Limb (tissue), 2 donors: ENCODE data around the gene PIK3R6.
"Not testable (repeated sequence)": the region's sequence is repeated elsewhere in the genome, so short reads cannot be mapped to it uniquely, and the experiment has no call there.

ENCODE experiments used
- DNase-seq, 2 donors: peaks; one replicate each; pipeline ENCODE4 v3.0.0-alpha.2; 2016; ENCODE audit errors: extremely low spot score in 2 of 2

PIK3R6 gene

DNA sequence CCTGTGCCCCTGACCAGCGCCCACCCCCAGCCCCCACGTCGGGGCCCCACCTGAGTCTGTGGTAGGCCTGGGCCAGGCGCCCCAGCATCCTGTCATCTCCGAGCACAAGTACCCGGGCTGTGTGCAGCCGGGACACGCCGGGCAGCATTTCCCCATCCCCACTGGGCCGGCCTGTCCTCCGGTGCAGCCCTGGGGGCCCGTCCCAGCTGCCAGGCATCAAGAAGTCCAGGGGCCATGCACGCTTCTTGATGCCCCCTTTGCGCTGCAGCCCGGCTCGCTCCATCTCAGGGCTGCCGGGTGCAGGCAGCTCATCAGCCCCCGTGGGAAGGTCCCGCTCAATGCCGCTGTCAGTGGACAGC is 39.0 kb downstream of the PIK3R6 start:
- DNase-seq, result no peak

DNA sequence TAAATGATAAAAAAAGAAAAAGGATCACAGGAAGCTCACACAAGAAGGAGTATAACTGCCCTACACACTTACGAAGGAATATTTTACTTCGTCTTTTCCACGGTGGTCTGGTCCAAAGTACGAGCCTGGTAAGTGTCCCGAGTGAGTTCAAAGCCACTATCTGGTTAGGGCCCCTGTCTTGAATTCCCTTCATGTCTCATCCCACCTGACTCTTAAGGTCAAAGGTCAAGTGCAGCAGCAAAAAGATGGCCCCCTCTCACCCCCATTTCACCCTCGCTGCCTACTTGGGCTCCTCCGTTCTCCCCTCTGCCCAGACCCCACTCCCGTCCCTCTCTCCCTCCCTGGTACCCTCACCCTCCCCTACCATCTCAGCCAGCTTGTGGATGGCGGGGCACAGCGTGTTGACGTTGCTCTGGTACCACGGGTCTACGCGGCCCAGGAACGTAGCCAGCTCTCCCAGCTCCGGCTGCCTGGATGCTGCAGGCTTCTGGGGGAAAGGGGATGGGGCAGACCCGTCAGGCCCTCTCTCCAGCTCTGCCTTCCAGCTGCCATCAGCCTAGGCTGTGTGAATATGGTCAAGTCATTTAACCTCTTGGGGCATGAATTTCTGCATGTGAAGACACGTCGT is 40.6 kb downstream of the PIK3R6 start:
- no peak for DNase-seq

DNA sequence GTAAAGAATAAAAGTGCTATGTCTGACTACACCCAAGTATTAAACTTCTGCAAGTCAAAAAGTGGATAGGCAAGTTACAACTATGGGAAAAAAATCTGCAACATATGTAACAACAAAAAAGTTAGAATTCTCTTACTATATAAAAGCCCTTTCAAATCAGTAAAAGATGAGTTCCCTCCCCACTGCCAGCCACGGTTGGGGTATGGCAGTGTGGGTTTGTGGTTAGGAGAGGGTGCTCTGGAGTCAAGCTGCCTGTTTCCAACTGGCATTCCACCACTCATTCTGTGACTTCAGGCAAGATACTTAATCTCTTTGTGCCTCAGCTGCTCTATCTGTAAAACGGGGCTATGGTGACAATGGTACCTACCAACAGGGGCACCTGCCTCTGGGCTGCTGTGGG is 41.7 kb downstream of the PIK3R6 start:
- no peak for DNase-seq

DNA sequence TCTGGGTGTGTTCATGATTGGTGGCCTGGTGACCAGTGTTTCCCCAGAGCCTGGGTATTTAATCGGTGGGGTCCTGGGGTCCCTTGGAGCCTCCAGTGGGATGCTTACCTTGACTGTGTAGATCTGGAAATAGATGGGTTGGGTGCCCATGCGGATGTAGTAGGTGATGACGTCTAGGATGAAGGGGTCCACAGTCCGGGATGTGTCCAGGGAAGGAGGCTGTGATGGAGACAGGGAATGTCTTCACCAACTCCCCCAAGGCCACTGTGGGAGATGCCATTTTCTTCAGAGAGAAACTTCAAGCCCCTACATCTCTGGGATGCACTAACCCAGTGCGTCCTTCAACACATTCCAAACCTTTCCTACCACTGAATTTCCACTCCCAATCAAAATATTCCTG is 44.2 kb downstream of the PIK3R6 start:
- DNase-seq, result no peak

DNA sequence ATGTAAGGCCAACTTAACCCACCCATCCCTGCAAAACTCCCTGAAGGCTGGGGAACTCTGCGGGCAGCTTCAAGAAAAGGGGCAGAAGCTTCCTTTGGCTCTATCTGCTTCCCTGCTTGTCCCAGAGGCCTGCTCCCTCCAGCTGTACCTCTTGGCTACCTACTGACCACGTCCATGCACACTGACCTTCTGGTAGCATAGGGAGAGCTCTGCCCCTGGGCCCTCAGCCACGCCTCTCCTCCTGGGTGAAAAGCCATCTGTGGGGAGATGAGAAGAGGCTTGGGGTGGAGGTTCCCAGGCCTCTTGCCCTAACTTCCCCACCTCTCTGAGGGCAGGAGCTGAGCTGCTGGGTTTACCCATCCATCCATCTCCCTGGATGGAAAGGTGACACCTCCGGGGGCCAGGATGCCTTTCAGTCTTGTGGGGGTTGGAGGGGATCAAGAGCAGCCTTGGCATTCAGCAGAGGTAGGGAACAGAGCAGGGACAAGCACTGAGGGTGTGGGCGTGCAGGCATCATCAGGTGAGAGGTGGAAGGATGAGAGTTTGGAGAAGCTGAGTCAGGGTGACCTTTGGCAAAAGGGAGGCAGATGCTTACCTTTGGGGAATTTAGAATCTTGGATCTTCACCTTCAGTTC is 45.0 kb downstream of the PIK3R6 start:
- DNase-seq, result no peak

DNA sequence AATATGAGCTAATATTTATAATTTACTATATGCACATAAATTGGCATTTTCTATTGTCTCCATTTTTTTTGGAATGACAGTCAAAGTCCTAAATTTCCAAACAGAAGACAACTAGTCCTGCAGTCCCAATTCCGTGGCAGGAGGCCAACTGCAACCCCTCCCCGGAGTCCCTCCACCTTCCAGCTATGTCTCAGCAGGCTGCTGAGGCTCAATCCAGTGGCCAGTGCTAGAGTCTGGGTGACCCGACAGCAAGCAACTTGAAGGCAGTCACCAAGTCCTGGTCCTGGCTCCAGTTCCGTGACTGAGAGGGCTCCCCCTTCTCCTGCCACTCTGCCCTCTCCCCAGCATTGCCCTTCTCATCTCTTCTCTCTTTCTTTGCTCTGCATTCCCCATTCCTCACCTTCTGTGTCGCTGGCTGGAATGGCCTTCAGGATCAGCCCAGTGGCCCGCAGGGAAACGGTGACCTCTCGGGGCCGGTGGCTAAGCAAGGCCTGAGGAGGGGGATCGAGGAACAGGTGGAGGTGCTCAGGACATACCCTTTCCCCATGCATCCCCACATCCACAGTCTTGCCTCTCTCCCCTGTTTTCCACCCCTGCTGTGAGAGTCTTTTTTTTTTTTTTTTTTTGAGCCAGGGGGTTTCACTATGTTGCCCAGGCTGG is 45.9 kb downstream of the PIK3R6 start:
- DNase-seq, result no peak

DNA sequence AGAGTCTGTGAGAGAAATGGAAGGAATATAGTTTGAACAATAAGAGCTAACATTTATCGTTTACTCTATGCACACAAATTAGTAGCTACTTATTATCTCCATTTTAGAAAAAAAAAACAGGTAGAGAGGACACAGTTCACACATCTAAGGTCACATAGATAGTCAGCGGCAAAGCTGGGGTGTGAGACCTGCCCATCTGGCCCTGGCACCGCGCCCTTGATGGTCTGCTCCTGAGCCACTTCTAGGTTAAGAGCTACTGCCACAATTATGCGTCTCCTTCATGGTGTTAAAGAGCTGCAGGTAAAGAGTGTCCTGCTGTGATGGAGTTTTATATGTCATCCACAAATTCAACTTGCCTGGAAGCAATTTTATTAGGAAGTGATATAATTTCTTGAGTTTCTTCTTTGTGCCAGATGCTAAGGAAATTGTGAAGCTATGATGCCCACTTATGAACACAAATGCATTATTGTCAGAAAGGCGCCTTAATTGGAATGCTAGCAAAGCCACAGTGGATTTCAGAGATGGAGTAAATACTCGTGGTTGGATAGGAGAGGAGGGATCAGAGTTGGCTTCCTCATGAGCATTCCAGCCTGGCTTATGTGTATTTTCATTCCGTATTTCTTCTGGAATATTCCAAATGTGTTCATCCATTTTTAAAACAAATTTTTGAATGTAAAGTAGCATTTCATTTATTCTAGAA is 47.0 kb downstream of the PIK3R6 start:
- DNase-seq, result no peak

DNA sequence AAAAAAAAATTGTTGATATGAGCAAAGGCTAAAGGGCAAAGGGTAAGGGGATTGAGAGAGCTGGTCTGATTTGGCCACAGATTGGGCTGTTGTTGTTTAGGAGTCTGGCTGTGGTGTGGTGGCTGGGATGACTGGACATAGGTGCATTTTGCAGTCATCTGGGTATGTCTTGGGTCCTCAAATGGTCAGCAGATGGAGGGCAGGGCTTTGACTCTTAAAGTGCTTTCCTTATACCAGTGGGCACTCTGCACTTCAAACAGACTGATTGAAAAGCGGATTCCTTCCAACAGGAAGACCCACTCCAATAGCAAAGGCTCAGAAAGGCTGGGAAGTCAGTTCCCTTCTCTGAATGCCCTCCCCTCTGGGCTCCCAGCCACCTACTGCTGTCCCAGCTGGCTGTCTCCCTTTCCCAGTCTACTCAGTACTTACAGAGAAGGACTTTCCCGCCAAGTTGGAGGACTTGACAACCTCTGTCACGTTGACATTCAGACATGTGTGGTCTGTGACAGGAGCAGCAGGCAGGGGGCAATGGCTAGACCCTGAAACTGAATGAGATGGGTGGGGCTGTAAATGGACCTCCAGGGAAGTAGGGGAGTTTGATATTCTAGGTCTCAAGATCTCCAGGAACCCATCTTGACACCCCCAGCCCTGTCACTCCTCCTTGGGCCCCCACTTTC is 48.7 kb downstream of the PIK3R6 start:
- no peak for DNase-seq

DNA sequence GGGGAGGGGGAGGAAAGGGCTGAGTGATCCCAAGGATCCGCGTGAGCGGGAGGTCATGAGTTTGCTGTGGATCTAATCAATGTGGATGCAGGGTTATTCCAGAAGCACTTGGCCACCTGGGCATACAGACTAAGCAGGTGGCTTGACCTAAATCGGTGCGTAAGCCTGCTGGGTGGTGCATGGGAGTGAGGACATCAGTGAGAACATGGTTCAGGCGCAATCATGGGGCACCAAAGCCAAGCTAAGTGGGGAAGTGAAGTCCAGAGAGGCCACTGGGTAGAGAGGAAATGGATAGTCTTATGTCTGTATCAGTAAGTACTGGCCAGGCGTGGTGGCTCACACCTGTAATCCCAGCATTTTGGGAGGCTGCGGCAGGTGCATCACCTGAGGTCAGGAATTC is 49.4 kb downstream of the PIK3R6 start:
- no peak for DNase-seq

DNA sequence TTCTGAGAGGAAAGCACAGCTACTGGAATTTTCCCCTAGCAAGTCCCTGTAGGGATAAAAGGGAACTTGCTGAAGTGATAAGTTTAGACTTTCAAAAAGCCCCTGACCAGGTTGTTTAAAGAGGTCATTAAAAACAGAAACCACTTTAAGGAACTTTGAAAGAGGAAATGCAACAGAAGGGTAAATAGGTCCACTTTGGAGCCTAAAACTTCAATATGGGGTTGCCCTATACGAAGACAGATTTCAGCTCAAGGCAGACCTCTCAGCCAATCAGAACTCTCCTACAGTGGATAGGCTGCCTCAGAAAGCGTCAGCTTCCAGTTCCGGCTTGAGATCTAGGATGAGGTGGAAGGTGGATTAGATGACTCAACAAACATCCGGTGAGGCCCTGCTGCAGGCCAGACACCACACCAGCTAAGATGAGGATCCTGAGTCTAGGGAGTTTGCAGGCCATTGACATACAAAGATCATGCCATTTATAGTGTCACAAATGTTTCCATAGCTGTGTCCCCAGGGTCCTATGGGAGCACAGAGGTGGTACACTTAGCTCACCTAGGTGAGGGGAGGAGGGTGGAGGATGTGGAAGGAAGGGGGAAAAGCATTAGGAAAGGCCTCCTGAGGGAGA is 60.4 kb downstream of the PIK3R6 start:
- DNase-seq, result no peak

DNA sequence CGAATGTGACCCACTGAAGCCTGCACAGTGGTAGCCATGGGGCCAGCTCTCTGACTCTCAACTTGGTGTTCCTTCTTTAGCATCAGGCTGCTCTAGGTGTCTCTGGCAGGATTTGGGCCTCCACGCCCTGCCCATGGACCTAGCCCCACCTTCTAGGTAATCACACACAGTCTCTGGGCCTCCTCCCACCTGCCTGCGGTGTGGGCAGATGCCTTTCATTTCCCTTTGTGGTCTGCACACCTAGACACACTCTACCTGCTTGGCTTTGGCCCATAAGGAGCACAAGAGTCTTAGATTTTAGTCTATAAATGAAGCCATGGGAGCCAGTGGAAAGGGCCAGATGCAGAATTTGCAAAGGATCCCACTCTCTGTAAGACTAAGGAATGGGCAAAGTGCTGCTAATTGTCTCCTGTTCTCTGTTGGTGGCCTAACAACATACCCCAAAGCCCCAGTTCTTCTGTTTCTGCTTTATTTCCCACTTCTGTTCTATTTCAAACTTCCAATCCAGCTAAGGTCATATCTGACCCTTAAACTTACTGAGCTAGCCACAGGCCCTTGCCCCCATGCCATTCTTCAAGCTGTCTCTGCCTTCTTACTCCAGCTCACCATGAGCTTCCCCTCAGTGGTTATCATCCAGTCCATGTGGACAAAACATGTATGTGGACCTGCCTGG is 61.1 kb downstream of the PIK3R6 start:
- DNase-seq, result no peak

DNA sequence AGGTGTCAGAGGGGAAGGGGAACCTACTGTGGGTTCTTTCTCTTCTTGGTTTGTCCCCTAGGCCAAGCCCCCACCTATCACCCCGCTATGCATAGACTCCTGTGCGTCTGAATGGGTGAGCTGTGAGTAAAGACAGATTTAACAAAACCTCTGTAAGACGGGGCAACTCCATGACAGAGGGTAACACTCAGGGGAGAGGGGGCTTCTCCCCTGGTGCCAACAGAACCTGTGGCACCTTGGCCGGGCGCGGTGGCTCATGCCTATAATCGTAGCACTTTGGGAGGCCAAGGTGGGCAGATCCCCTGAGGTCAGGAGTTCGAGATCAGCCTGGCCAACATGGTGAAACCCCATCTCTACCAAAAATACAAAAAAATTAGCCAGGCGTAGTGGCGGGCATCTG is 62.1 kb downstream of the PIK3R6 start:
- DNase-seq, result not testable (repeated sequence)

DNA sequence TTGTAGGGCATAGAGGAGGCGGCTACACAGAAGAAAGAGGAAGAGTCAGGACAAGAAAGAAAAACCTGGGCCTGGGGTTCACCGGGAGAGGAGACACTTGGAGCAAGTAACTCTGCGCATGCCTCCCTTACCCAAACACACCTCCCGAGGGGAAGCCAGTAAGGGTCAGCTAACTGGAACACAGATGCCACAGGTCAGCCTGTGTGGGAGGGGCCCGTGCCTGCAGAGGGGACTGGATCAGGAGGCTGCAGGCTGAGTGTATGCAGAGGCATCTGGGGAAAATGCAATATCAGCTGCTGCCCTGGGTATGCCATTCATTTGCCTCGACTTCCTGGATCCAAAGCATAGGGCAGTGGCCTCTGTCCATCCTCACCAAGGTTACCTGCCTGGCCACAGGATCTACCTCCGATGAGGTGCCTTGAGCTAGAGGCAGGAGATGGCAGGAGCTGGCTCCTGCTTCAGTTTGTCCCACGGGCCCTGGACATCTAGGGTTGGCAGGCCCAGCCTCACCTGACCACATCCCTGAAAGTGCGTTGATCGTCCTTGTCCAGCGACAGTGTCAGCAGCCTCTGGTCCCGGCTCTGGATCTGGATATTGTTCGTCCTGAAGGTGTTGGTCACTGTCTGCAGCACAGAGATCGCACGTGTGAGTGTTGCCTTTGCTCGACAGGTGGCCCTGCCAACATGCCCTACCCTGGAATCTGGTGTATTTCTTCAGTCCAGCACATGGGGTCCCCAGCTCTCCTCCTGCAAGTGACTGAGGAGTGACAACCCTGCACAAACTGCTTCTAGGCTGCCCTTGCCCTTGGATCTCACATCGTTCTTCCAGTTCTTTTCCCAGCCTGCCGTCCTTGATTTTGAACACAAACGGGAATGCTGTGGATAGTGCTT is 63.7 kb downstream of the PIK3R6 start:
- DNase-seq, result no peak

DNA sequence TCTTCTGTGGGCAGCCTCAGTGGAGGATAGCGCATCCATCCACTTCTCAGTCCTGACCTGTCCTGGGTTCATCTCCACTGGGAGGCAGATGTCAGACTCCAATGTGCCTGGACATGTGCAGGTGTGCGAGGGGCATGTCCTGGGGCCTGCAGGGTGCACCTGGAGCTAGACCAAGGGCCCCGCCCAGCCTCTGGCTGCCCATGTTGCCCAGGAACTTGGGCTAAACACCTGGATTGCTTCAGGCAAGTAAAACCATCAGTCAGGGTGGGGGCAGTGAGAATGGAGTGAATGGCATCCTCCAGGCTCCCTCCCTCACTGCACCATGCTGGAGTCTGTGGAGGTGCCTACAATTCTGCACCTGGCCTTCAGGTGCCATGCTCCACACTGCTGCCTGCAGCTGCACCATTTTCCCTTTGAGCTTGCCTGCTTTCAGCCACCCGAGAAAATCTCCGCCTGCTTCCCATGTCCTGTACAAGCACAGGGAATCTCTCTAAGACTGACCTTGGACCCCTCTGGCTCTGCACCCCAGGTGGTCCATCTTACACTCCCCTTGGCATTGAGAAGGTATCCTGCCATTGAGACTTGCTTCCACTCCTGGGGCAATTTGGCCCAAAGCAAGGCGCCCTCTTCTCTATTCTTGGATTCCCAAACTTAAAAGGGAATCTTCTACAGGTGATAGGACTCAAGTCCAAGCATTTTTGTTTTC is 66.2 kb downstream of the PIK3R6 start:
- DNase-seq, result no peak

DNA sequence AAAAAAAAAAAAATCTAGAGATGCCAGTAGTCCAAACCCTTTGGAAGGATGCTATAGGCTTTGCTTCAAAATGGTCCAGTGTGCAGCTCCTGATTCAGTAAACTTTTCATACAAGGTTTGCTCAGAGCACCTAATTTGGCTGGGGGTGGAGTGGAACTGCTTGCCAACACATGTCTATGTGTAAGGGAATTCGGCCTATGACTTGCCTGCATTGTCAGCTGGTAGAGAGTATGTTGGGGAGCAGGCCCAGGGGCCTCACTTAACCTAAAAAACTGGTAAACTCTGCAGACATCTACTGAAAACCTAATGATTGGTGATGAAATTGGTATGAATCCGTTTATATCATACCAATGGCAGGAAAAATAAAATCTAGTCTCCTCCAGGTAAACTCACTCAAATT is 66.8 kb downstream of the PIK3R6 start:
- no peak for DNase-seq

DNA sequence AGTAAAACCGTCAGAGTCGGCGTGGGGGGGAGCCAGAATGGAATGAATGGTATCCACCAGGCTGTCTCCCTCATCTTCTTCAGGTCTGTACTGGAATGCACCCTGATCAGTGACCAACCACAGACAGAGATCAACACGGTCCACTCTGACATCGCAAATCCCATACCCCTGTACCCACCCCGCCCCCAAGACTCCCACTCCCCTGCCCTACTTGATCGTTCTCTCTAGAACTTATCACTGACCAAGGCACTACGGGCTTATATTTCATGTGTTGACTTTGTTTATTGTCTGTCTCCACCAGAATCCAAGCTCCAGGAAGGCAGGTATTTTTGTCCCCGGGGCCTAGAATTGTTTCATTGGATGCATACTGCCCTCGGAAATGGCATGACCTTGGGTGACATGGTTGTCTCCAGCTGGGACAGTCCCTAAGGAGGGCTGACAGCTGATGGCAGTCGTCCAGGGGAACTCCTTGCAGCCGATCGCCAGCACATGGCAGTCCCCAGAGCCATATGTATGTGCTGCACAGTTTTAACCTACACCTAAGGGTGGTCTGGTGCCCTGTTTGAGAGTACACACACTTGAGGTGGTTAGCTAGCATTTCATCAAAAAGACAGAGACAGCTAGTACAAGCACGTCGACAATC is 67.8 kb downstream of the PIK3R6 start:
- no peak for DNase-seq

DNA sequence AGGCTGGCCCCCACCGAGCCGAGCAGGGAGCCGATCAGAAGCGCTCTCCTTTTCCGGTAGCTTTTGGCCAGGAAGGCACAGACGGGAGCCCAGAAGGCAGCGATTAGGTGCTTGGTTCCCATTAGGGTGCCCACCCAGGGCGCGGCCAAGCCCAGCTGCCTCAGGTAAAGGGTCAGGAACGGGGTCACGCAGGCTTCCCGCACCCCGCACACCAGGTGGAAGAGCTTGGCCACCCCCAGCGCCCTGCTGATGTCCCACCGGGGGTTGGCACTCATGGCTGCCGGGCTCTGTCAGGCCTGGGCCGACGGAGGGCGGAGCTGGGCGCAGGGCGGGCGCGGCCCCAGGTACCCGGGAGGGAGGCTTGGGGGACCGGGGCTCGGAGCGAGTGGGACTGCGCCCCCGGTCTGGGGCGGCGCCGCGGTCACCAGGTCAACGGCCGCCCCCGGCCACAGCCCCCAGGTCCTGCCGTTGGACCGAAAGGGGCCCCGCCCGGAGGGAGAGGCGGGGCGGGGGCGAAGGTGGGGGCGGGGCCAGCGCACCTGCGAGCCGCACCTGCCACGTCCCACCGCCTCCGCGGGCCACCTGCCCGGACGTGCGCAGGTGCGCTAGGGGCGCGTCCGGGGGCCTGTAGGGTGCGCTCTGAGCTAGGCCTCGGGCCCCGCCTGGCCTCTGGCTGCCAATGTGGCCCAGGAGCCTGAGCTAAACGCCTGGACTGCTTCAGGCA is 68.5 kb downstream of the PIK3R6 start, which contains the start of gene MFSD6L:
MFSD6L (minus strand) TSS at position 520 of the 724 bp plus-strand sequence; CDS start at position 275, 245 bp downstream.
- no peak for DNase-seq
